GM12878 (cell line): ENCODE data around the gene GGACT. TPM values are rescaled to one million over a fixed set of nuclear protein-coding genes. Genes with fewer than 3 reads are reported as not detected.

Source experiments
- ATAC-seq: fragments of 200-7000 bp; cut with Tn5 transposase; 3 replicates; pipeline ENCODE4 v1.9.1; 2020; ENCODE audit warnings: mild to moderate bottlenecking, moderate library complexity
- BruUV-seq: library from RNA; stranded (reverse); fragments of 400-500 nt; replicated peaks from 2 replicates; lab custom pipeline; 2021; lab: Mats Ljungman, UMichigan
- CTCF ChIA-PET: fragments of 300-600 bp; sonication (Branson Sonifier 250); formaldehyde crosslinking; extraction: SDS; loops from one replicate; lab custom pipeline; 2021; ENCODE audit warnings: inconsistent platforms; lab: Yijun Ruan, JAX
- POLR2A ChIA-PET: fragments of 350-600 bp; formaldehyde crosslinking; extraction: SDS; loops from one replicate; lab custom pipeline; 2021; ENCODE audit warnings: inconsistent platforms; lab: Charles Lee
- RAD21 ChIA-PET: fragments of 300-600 bp; sonication (Branson Sonifier 250); formaldehyde crosslinking; loops from one replicate; lab custom pipeline; 2023; ENCODE audit warnings: antibody characterized with exemption; ENCODE audit not compliant: unreplicated experiment; lab: Charles Lee
- SMC1A ChIA-PET: fragments of 300-600 bp; sonication (Branson Sonifier 250); formaldehyde crosslinking; loops from one replicate; lab custom pipeline; 2023; ENCODE audit not compliant: unreplicated experiment, uncharacterized antibody; lab: Charles Lee
- DNase-seq: peaks from one replicate; pipeline ENCODE4 v3.0.0-alpha.2; 2011; ENCODE audit warnings: low read depth, low spot score
- FAIRE-seq: peaks from 3 replicates; lab custom pipeline; 2011; peaks lifted over from hg19 to GRCh38; lab: Jason Lieb, UNC
- H2AFZ ChIP-seq: 2 replicates; pipeline ENCODE4 v1.6.0; 2011; ENCODE audit warnings: low read depth, low read length, control low read depth; ENCODE audit not compliant: control insufficient read depth
- H3K27ac ChIP-seq: 2 replicates; pipeline ENCODE4 v1.5.1; 2011; ENCODE audit warnings: control low read depth; ENCODE audit not compliant: control insufficient read depth, insufficient read depth
- H3K27me3 ChIP-seq, 2 experiments: replicated peaks in 1 of 2; 2 replicates each; pipeline versions ENCODE4 v1.6.0 to v1.6.1; 2011; ENCODE audit warnings: low read length in 1 of 2; ENCODE audit not compliant: control insufficient read depth in 2 of 2, insufficient read depth in 2 of 2
- H3K36me3 ChIP-seq, 2 experiments: 2 replicates each; pipeline ENCODE4 v1.5.1; 2011; ENCODE audit warnings: low read length in 1 of 2; ENCODE audit not compliant: control insufficient read depth in 2 of 2, insufficient read depth in 2 of 2
- H3K4me1 ChIP-seq: 2 replicates; pipeline ENCODE4 v1.6.1; 2011; ENCODE audit warnings: mild to moderate bottlenecking, low read length, moderate library complexity, mixed read lengths; ENCODE audit not compliant: control insufficient read depth, insufficient read depth
- H3K4me2 ChIP-seq: 2 replicates; pipeline ENCODE4 v1.6.0; 2011; ENCODE audit warnings: control low read depth; ENCODE audit not compliant: control insufficient read depth, insufficient read depth
- H3K4me3 ChIP-seq: fragments of 200-600 bp; sonication (generic); 2 replicates; pipeline ENCODE4 v1.5.1; 2016
- H3K79me2 ChIP-seq: 2 replicates; pipeline ENCODE4 v1.6.0; 2011; ENCODE audit warnings: low read length; ENCODE audit not compliant: control insufficient read depth, insufficient read depth
- H3K9ac ChIP-seq: 2 replicates; pipeline ENCODE4 v1.8.0; 2011; ENCODE audit warnings: low read length, control low read depth, mixed read lengths; ENCODE audit not compliant: control insufficient read depth, insufficient read depth
- H3K9me3 ChIP-seq: replicated peaks from 3 replicates; pipeline ENCODE4 v1.5.1; 2011; ENCODE audit warnings: mild to moderate bottlenecking, low read length; ENCODE audit not compliant: control insufficient read depth, insufficient read depth
- H4K20me1 ChIP-seq: 2 replicates; pipeline ENCODE4 v1.6.0; 2011; ENCODE audit not compliant: control insufficient read depth, insufficient read depth
- BACH1 ChIP-seq: fragments of 450-650 bp; IDR thresholded peaks from 2 replicates; pipeline ENCODE4 v1.6.1; 2017; ENCODE audit warnings: mild to moderate bottlenecking, borderline replicate concordance
- BHLHE40 ChIP-seq, 2 experiments: fragments of 450-650 bp in 1 of 2; IDR thresholded peaks; 2 replicates each; pipeline ENCODE4 v1.6.1; 2011 to 2017; ENCODE audit warnings: low read depth in 2 of 2, borderline replicate concordance in 1 of 2, improper control_type of control experiment in 1 of 2, low read length in 1 of 2, mild to moderate bottlenecking in 1 of 2
- CREB1 ChIP-seq: IDR thresholded peaks from 2 replicates; pipeline ENCODE4 v1.6.1; 2012; ENCODE audit warnings: low read depth, mild to moderate bottlenecking, inconsistent platforms
- CTCF ChIP-seq, 3 experiments: IDR thresholded peaks in 2 of 3; conservative IDR thresholded peaks in 1 of 3; 2 replicates each; pipeline ENCODE4 v1.5.1; 2011; ENCODE audit warnings: low read depth in 3 of 3, low read length in 3 of 3, mild to moderate bottlenecking in 3 of 3, control low read depth in 2 of 3, moderate library complexity in 2 of 3, inconsistent platforms in 1 of 3, mixed read lengths in 1 of 3; ENCODE audit not compliant: control insufficient read depth in 2 of 3, insufficient read depth in 1 of 3; ENCODE audit errors: extremely low read depth in 1 of 3
- CUX1 ChIP-seq: IDR thresholded peaks from 2 replicates; pipeline ENCODE4 v1.6.1; 2012; ENCODE audit warnings: improper control_type of control experiment, low read depth, low read length; ENCODE audit not compliant: insufficient replicate concordance
- HSF1 ChIP-seq: fragments of 150-350 bp; IDR thresholded peaks from 2 replicates; pipeline ENCODE4 v1.6.1; 2014; ENCODE audit warnings: mild to moderate bottlenecking, low read depth, low read length
- KDM1A ChIP-seq: fragments of 200-600 bp; sonication (generic); IDR thresholded peaks from 2 replicates; pipeline ENCODE4 v1.6.1; 2016; ENCODE audit warnings: borderline replicate concordance
- MTA3 ChIP-seq: IDR thresholded peaks from 2 replicates; pipeline ENCODE4 v1.6.1; 2012; ENCODE audit warnings: low read length, inconsistent platforms, borderline replicate concordance
- MXI1 ChIP-seq: fragments of 150-350 bp; IDR thresholded peaks from 2 replicates; pipeline ENCODE4 v1.6.1; 2011; ENCODE audit warnings: low read depth, mild to moderate bottlenecking, inconsistent platforms, low read length, improper control_type of control experiment
- RCOR1 ChIP-seq: conservative IDR thresholded peaks from 2 replicates; pipeline ENCODE4 v1.6.1; 2012; ENCODE audit warnings: low read depth, low read length, improper control_type of control experiment
- ZNF592 ChIP-seq: fragments of 450-650 bp; IDR thresholded peaks from 2 replicates; pipeline ENCODE4 v1.6.1; 2017; ENCODE audit warnings: mild to moderate bottlenecking, moderate library complexity
- WGBS: methylation state at CpG from one replicate; pipeline ENCODE4 v1.1.6; 2016; ENCODE audit warnings: low lambda C conversion rate; ENCODE audit not compliant: insufficient replicate concordance, insufficient coverage; ENCODE audit errors: missing lambda C conversion rate; 5-methylcytosine and 5-hydroxymethylcytosine counted together
- in situ Hi-C: fragments of 300-500 bp; cut with MboI; formaldehyde crosslinking; loops from 9 replicates; pipeline ENCODE4 v1.14.3; 2018; ENCODE audit warnings: mixed read lengths
- intact Hi-C: fragments of 100-400 bp; cut with micrococcal nuclease; formaldehyde crosslinking; loops from one replicate; pipeline ENCODE4 v1.14.2; 2022; ENCODE audit not compliant: unreplicated experiment
- polyA plus RNA-seq, 11 experiments: library from polyadenylated mRNA; depleted of rRNA in 4 of 11; unstranded in 6 of 11; stranded (reverse) in 5 of 11; fragments of >200 nt; fragmentation: Nextera tagmentation in 4 of 11; fragmentation: Illumina TruSeq in 1 of 11; extraction: Ambion mirVana in 4 of 11; extraction: Trizol in 1 of 11; gene quantifications; 1 replicate in 1 of 11; 2 replicates in 10 of 11; pipeline versions ENCODE4 v1.2.1 to v1.2.3, GENCODE V29; 2011 to 2016; ENCODE audit warnings: inconsistent platforms in 2 of 11, missing spikeins in 2 of 11, low read depth in 1 of 11
- total RNA-seq, 4 experiments: library from RNA; depleted of rRNA in 3 of 4; stranded (reverse); fragments of >200 nt in 3 of 4; fragmentation: Illumina TruSeq in 1 of 4; extraction: Trizol in 1 of 4; gene quantifications; 2 replicates each; pipeline versions ENCODE4 v1.2.1 to v1.2.3, GENCODE V29; 2013 to 2021

The GGACT gene
- total and polyA plus RNA-seq, 10 of the 15 experiments (the other 5 are each of a cell fraction or from before 2014, with no cell fraction given) = 0.61 to 8.8 (median 4.2) TPM

DNA sequence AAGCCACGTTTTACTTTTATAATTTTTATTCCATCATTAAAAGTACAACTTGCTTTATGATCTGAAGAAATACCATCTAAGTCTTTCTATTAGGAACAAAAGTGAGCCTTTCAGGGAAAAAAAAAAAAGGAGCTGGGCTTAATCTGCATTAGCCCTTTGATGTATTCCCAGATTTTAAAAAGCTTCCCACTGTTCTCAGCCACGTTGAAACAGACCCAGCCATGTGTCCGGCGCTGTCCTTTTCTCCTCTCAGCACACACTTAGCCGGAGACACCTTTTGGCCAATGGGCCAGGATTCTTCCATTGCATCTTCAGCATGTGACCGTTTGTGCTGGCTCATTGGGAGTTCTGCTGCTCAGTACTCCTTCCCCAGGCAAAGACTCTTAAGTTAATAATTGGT, 105.5 kb downstream of the GGACT start:
- no peaks in the 10 kb centered on the region for H3K4me1 ChIP-seq
- ChIA-PET RAD21 (no interaction called here), POLR2A (no interaction called here), SMC1A (no interaction called here), CTCF (no interaction called here)
- no peaks in the 10 kb centered on the region for H4K20me1 ChIP-seq
- no peaks in the 10 kb centered on the region for H3K36me3 ChIP-seq
- no peak overlapping the region for H3K4me3 ChIP-seq
- DNase-seq = no peak
- H2AFZ ChIP-seq = no peak overlapping the region
- no peak overlapping the region for H3K9ac ChIP-seq
- no peak for ATAC-seq
- FAIRE-seq = no peak
- no peak overlapping the region for H3K27ac ChIP-seq
- in situ Hi-C loops (no loop called here), intact Hi-C loops (no loop called here)
- H3K27me3 ChIP-seq = no peaks in the 10 kb centered on the region
- no peak overlapping the region for H3K4me2 ChIP-seq
- no peaks in the 10 kb centered on the region for H3K79me2 ChIP-seq
- WGBS = 89% methylated on average over 6 of the region's 6 CpGs
- BruUV-seq = no TSS peak
- no peaks in the 10 kb centered on the region for H3K9me3 ChIP-seq
- TF ChIP-seq ZNF592 (no peak), CUX1 (no peak), RCOR1 (no peak), BACH1 (no peak), CTCF (IDR thresholded peaks at IDR 0.05 in 2 of 3, conservative IDR thresholded peaks at IDR 0.05 in 1 of 3; ENCODE audit: control insufficient read depth in 2 of 3, extremely low read depth in 1 of 3, insufficient read depth in 1 of 3, low read depth in 3 of 3, low read length in 3 of 3) (no peak), CREB1 (no peak), MTA3 (no peak), KDM1A (no peak), BHLHE40 (IDR thresholded peaks at IDR 0.05; ENCODE audit: borderline replicate concordance in 1 of 2, low read depth in 2 of 2, low read length in 1 of 2) (no peak), HSF1 (no peak), MXI1 (no peak)
